ENCODE data around the gene MLF2. TPM values are rescaled to one million over a fixed set of nuclear protein-coding genes. Genes with fewer than 3 reads are reported as not detected.

MLF2 gene
- total RNA-seq, 6 experiments from 2014 or later, result 104 to 185 (median 134) TPM

GRCh38 chr12:6770600-6770999 lies 17.7 kb upstream of the MLF2 start:
- no peak overlapping the region for H3K27ac ChIP-seq
- H3K36me3 ChIP-seq, result peaks cover 0 to 17% (median 5%) of the 10 kb centered on the region in 4 donors
- H3K4me3 ChIP-seq, result no peak overlapping the region
- 84% methylated on average over 5 of the region's 10 CpGs for WGBS (ENCODE audit: insufficient coverage, low coverage, low lambda C conversion rate, missing lambda C conversion rate)
- intact Hi-C loops (cut with DNase I), result no loop called here
- no peak for TF ChIP-seq POLR2A (IDR thresholded peaks at IDR 0.05)
- TF ChIP-seq, protein P1, sequence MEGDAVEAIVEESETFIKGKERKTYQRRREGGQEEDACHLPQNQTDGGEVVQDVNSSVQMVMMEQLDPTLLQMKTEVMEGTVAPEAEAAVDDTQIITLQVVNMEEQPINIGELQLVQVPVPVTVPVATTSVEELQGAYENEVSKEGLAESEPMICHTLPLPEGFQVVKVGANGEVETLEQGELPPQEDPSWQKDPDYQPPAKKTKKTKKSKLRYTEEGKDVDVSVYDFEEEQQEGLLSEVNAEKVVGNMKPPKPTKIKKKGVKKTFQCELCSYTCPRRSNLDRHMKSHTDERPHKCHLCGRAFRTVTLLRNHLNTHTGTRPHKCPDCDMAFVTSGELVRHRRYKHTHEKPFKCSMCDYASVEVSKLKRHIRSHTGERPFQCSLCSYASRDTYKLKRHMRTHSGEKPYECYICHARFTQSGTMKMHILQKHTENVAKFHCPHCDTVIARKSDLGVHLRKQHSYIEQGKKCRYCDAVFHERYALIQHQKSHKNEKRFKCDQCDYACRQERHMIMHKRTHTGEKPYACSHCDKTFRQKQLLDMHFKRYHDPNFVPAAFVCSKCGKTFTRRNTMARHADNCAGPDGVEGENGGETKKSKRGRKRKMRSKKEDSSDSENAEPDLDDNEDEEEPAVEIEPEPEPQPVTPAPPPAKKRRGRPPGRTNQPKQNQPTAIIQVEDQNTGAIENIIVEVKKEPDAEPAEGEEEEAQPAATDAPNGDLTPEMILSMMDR (IDR thresholded peaks at IDR 0.05), result no peak
- peaks cover 0 to 52% (median 7%) of the 10 kb centered on the region in 4 donors for H3K4me1 ChIP-seq
- H3K9me3 ChIP-seq, result no peaks in the 10 kb centered on the region
- DNase-seq (no peak), ATAC-seq (no peak)
- H3K27me3 ChIP-seq, result no peaks in the 10 kb centered on the region

DNA sequence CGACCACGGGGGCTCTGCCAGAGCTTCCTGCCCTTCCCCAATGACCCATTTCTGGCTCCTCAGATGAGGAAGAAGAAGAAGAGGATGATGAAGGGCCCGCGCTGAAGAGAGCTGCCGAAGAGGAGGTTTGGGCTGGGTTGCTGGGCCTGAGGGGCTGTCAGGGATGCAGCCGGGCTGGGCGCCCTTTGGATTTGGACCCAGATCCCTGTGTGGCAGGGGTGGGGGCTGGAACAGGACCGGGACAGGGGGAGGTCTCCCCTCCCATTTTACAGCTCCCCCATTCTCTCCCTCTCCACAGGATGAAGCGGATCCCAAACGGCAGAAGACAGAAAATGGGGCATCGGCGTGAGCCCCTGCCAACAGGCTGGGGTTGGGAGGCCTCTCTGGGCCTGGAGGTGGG lies 17.2 kb upstream of the MLF2 start:
- Histone ChIP-seq H3K27me3 (no peaks in the 10 kb centered on the region), H3K4me1 (peaks cover 0 to 52% (median 6%) of the 10 kb centered on the region in 4 donors)
- 64% methylated on average over 7 of the region's 12 CpGs for WGBS (ENCODE audit: insufficient coverage, low coverage, low lambda C conversion rate, missing lambda C conversion rate)

GRCh38 chr12:6769666-6770065 lies 16.7 kb upstream of the MLF2 start:
- H3K4me3 ChIP-seq, result no peak overlapping the region
- DNase-seq, result no peak
- no peaks in the 10 kb centered on the region for H3K27me3 ChIP-seq
- H3K36me3 ChIP-seq, result peaks cover 0 to 17% (median 5%) of the 10 kb centered on the region in 4 donors
- intact Hi-C loops (cut with DNase I), result no loop called here
- peaks cover 0 to 52% (median 5%) of the 10 kb centered on the region in 4 donors for H3K4me1 ChIP-seq
- ATAC-seq, result no peak
- H3K27ac ChIP-seq, result peak overlapping the region in 1 of 3 donors; percentile 4
- WGBS (ENCODE audit: insufficient coverage, low coverage, low lambda C conversion rate, missing lambda C conversion rate), result 33% methylated on average over 4 of the region's 4 CpGs
- no peak for TF ChIP-seq POLR2A (IDR thresholded peaks at IDR 0.05)
- TF ChIP-seq, protein P1 (IDR thresholded peaks at IDR 0.05), result no peak
- no peaks in the 10 kb centered on the region for H3K9me3 ChIP-seq

More for the DNA sequence above, 17.2 kb upstream of the MLF2 start:
- no peak for TF ChIP-seq POLR2A (IDR thresholded peaks at IDR 0.05)
- TF ChIP-seq, protein P1 (IDR thresholded peaks at IDR 0.05), result no peak
- intact Hi-C loops (cut with DNase I), result no loop called here
- no peak overlapping the region for H3K27ac ChIP-seq
- H3K9me3 ChIP-seq, result no peaks in the 10 kb centered on the region
- DNase-seq (no peak), ATAC-seq (no peak)
- H3K36me3 ChIP-seq, result peaks cover 0 to 17% (median 5%) of the 10 kb centered on the region in 4 donors
- H3K4me3 ChIP-seq, result no peak overlapping the region

DNA sequence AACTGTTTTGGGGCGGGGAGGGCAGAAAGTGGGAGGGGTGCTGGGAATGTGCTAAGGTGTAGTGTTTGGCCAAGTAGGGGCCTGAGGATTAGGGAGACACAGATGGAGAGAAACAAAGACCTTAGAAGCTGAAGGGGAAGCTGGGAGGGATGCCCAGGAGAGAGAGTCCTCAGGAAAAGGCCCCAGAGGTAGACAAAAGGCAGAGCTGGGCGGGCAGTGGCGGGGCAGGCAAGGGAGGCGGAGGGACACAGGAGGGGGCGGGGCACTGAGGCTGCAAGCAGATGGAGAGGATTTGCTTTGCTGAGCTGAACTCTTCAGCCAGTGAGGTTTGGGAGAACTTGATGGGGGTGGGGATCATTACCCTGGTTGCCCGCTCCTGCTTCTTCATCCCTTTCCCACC lies 16.0 kb upstream of the MLF2 start:
- H3K27me3 ChIP-seq, result no peaks in the 10 kb centered on the region
- H3K9me3 ChIP-seq, result no peaks in the 10 kb centered on the region
- H3K4me1 ChIP-seq, result peaks cover 0 to 48% (median 6%) of the 10 kb centered on the region in 4 donors
- intact Hi-C loops (cut with DNase I), result no loop called here
- TF ChIP-seq, protein P1 (IDR thresholded peaks at IDR 0.05), result no peak
- TF ChIP-seq POLR2A (IDR thresholded peaks at IDR 0.05), result no peak
- ATAC-seq (no peak), DNase-seq (peak; percentile 61 to 71 (median 66))
- H3K36me3 ChIP-seq, result peaks cover 0 to 17% (median 5%) of the 10 kb centered on the region in 4 donors
- H3K4me3 ChIP-seq, result peak overlapping the region in 2 of 3 donors; percentile 85 to 93
- peak overlapping the region in 1 of 3 donors; percentile 93 for H3K27ac ChIP-seq
- 57% methylated on average over 4 of the region's 6 CpGs for WGBS (ENCODE audit: insufficient coverage, low coverage, low lambda C conversion rate, missing lambda C conversion rate)
